Thyroid gland (tissue), 4 donors: ENCODE data around the gene FGR. TPM values are rescaled to one million over a fixed set of nuclear protein-coding genes. Genes with fewer than 3 reads are reported as not detected.

Experiments used
- DNase-seq, 2 donors: peaks; one replicate each; pipeline ENCODE4 v3.0.0-alpha.2; 2019
- H3K27ac ChIP-seq, 3 donors: fragments of 200-600 bp; sonication (generic); 1 replicate in 2 of 3; 2 replicates in 1 of 3; pipeline ENCODE4 v1.5.1; 2016 to 2019; ENCODE audit warnings: mild to moderate bottlenecking in 1 of 3, moderate library complexity in 1 of 3
- H3K27me3 ChIP-seq: fragments of 200-600 bp; sonication (generic); one replicate; pipeline ENCODE4 v1.5.1; 2019
- H3K36me3 ChIP-seq, 2 donors: fragments of 200-600 bp; sonication (generic); one replicate each; pipeline ENCODE4 v1.5.1; 2016 to 2019
- H3K4me1 ChIP-seq, 2 donors: fragments of 200-600 bp; sonication (generic); one replicate each; pipeline ENCODE4 v1.5.1; 2017 to 2019
- H3K4me3 ChIP-seq, 3 donors: fragments of 200-600 bp; sonication (generic); replicated peaks in 1 of 3; 1 replicate in 2 of 3; 2 replicates in 1 of 3; pipeline ENCODE4 v1.5.1; 2016; ENCODE audit warnings: mild to moderate bottlenecking in 1 of 3
- H3K9me3 ChIP-seq: fragments of 200-600 bp; sonication (generic); one replicate; pipeline ENCODE4 v1.5.1; 2017
- CTCF ChIP-seq, 6 experiments: fragments of 200-600 bp in 3 of 6; fragments of 450-650 bp in 3 of 6; sonication (generic) in 3 of 6; IDR thresholded peaks; one replicate each; pipeline ENCODE4 v1.5.1; 2016 to 2019; ENCODE audit warnings: antibody characterized with exemption in 6 of 6, mild to moderate bottlenecking in 2 of 6, inconsistent platforms in 1 of 6, moderate library complexity in 1 of 6
- POLR2A ChIP-seq, 2 donors: fragments of 450-650 bp; IDR thresholded peaks; one replicate each; pipeline ENCODE4 v1.6.1; 2017; ENCODE audit warnings: antibody characterized with exemption in 2 of 2, mild to moderate bottlenecking in 2 of 2, moderate library complexity in 1 of 2
- WGBS, 2 donors: methylation state at CpG; one replicate each; pipeline ENCODE4 v1.1.5; 2017; 5-methylcytosine and 5-hydroxymethylcytosine counted together
- intact Hi-C: fragments of 100-400 bp; cut with DNase I; formaldehyde crosslinking; loops from one replicate; pipeline ENCODE4 v1.15.1; 2023
- total RNA-seq, 4 donors: library from RNA; depleted of rRNA; stranded (reverse); fragments of >200 nt; gene quantifications; one replicate each; pipeline ENCODE4 v1.2.3, GENCODE V29; 2016

Gene FGR
- total RNA-seq, 4 donors from 2014 or later: 4.6 to 7.1 (median 6.4) TPM

- no peaks in the 10 kb centered on the region for H3K27me3 ChIP-seq
- no peaks in the 10 kb centered on the region for H3K9me3 ChIP-seq
- H3K27ac ChIP-seq: peak overlapping the region; percentile 96 to 98 (median 97)
- TF ChIP-seq CTCF (IDR thresholded peaks at IDR 0.05): no peak
- TF ChIP-seq POLR2A (IDR thresholded peaks at IDR 0.05): no peak
- intact Hi-C loops: no loop called here
- no peak for DNase-seq
- peaks cover 62 to 67% of the 10 kb centered on the region in 2 donors for H3K4me1 ChIP-seq
- no peaks in the 10 kb centered on the region for H3K36me3 ChIP-seq
- H3K4me3 ChIP-seq: peak overlapping the region in 1 of 3 donors; percentile 95
Measured at GRCh38 chr1:27601321-27601770, 33.6 kb downstream of the FGR start.

- H3K4me3 ChIP-seq: no peak overlapping the region
Measured at GRCh38 chr1:27600498-27601175, 34.3 kb downstream of the FGR start.

GRCh38 chr1:27599605-27600497 is 35.1 kb downstream of the FGR start:
- Histone ChIP-seq H3K27ac (peak overlapping the region; percentile 96 to 98 (median 97)), H3K27me3 (no peaks in the 10 kb centered on the region), H3K4me1 (peaks cover 73 to 76% of the 10 kb centered on the region in 2 donors), H3K36me3 (no peaks in the 10 kb centered on the region), H3K4me3 (no peak overlapping the region), H3K9me3 (no peaks in the 10 kb centered on the region)
- DNase-seq: peak; percentile 36 to 51
- intact Hi-C loops: loop anchor here (5.0 kb wide), 1 partner anchor 43 kb away; no protein-coding TSS in a partner anchor
- 21 to 26% methylated on average over 8 to 9 of the region's 9 CpGs for WGBS, 2 donors
- TF ChIP-seq POLR2A (IDR thresholded peaks at IDR 0.05) (no peak), CTCF (IDR thresholded peaks at IDR 0.05) (no peak)

More at GRCh38 chr1:27600498-27601175, 34.3 kb downstream of the FGR start:
- Histone ChIP-seq H3K4me1 (peaks cover 66 to 68% of the 10 kb centered on the region in 2 donors), H3K36me3 (no peaks in the 10 kb centered on the region), H3K9me3 (no peaks in the 10 kb centered on the region), H3K27me3 (no peaks in the 10 kb centered on the region), H3K27ac (peak overlapping the region; percentile 96 to 98 (median 97))
- no peak for DNase-seq
- WGBS, 2 donors: 60 to 61% methylated on average over 3 of the region's 3 CpGs
- TF ChIP-seq POLR2A (IDR thresholded peaks at IDR 0.05) (no peak), CTCF (IDR thresholded peaks at IDR 0.05) (no peak)
- intact Hi-C loops: no loop called here

- Histone ChIP-seq H3K36me3 (no peaks in the 10 kb centered on the region), H3K27me3 (no peaks in the 10 kb centered on the region), H3K9me3 (no peaks in the 10 kb centered on the region), H3K4me3 (no peak overlapping the region), H3K27ac (peak overlapping the region; percentile 96 to 98 (median 97)), H3K4me1 (peaks cover 82 to 84% of the 10 kb centered on the region in 2 donors)
- 2 to 6% methylated on average over 6 of the region's 6 CpGs for WGBS, 2 donors
- intact Hi-C loops: loop anchor here (5.0 kb wide), 1 partner anchor 42 kb away; no protein-coding TSS in a partner anchor
- TF ChIP-seq POLR2A (IDR thresholded peaks at IDR 0.05): no peak
- no peak for TF ChIP-seq CTCF (IDR thresholded peaks at IDR 0.05)
- peak; percentile 74 to 84 for DNase-seq
Measured at GRCh38 chr1:27598902-27599528, 36.0 kb downstream of the FGR start.
